GM23338 (cell line): ENCODE results near the gene IKBKE. TPM values are rescaled to one million over a fixed set of nuclear protein-coding genes. Genes with fewer than 3 reads are reported as not detected.
A peak's percentile ranks its signal among the peaks of the same experiment; 100 is the strongest.

Experiments used
- ATAC-seq: fragments of 200-7000 bp; cut with Tn5 transposase; 3 replicates; pipeline ENCODE4 v1.9.1; 2020
- DNase-seq: peaks from one replicate; pipeline ENCODE4 v3.0.0-alpha.2; 2015; ENCODE audit warnings: low spot score
- H2AFZ ChIP-seq: fragments of 200-600 bp; sonication (generic); 2 replicates; pipeline ENCODE4 v1.8.0; 2016; ENCODE audit warnings: antibody characterized with exemption, mild to moderate bottlenecking, moderate library complexity
- H3F3A ChIP-seq: fragments of 200-600 bp; sonication (generic); replicated peaks from 2 replicates; pipeline ENCODE4 v1.8.0; 2017; ENCODE audit warnings: antibody characterized with exemption, mixed run types, low read depth
- H3K27ac ChIP-seq: fragments of 200-600 bp; sonication (generic); 2 replicates; pipeline ENCODE4 v1.6.1; 2016; ENCODE audit warnings: low read depth
- H3K27me3 ChIP-seq: fragments of 200-600 bp; sonication (generic); 2 replicates; pipeline ENCODE4 v1.8.0; 2016; ENCODE audit warnings: mild to moderate bottlenecking, mixed run types, moderate library complexity; ENCODE audit not compliant: insufficient read depth
- H3K36me3 ChIP-seq: fragments of 200-600 bp; sonication (generic); 2 replicates; pipeline ENCODE4 v1.8.0; 2016; ENCODE audit warnings: mild to moderate bottlenecking; ENCODE audit not compliant: insufficient read depth
- H3K4me1 ChIP-seq: fragments of 200-600 bp; sonication (generic); 2 replicates; pipeline ENCODE4 v1.8.0; 2016; ENCODE audit warnings: mild to moderate bottlenecking, moderate library complexity; ENCODE audit not compliant: insufficient read depth
- H3K4me2 ChIP-seq: fragments of 200-600 bp; sonication (generic); 2 replicates; pipeline ENCODE4 v1.7.1; 2017; ENCODE audit warnings: mixed run types
- H3K4me3 ChIP-seq: fragments of 200-600 bp; sonication (generic); 2 replicates; pipeline ENCODE4 v1.6.1; 2016; ENCODE audit warnings: mixed run types
- H3K79me2 ChIP-seq: fragments of 200-600 bp; sonication (generic); replicated peaks from 2 replicates; pipeline ENCODE4 v1.8.0; 2017; ENCODE audit warnings: mild to moderate bottlenecking; ENCODE audit not compliant: insufficient read depth
- H3K9me2 ChIP-seq: fragments of 200-600 bp; sonication (generic); 2 replicates; pipeline ENCODE4 v1.8.0; 2017; ENCODE audit not compliant: insufficient read depth
- H4K20me1 ChIP-seq: fragments of 200-600 bp; sonication (generic); replicated peaks from 2 replicates; pipeline ENCODE4 v1.8.0; 2017; ENCODE audit warnings: mild to moderate bottlenecking; ENCODE audit not compliant: insufficient read depth
- H3K27ac Mint-ChIP-seq: 2 replicates; pipeline ENCODE4 v1.8.0; 2020; ENCODE audit warnings: inconsistent platforms, mild to moderate bottlenecking, moderate library complexity, mixed read lengths
- H3K27me3 Mint-ChIP-seq: 3 replicates; pipeline ENCODE4 v1.8.0; 2022; ENCODE audit warnings: low read depth, mild to moderate bottlenecking, moderate library complexity, mixed read lengths, inconsistent platforms; ENCODE audit not compliant: insufficient read depth, poor library complexity
- H3K36me3 Mint-ChIP-seq: 3 replicates; pipeline ENCODE4 v1.8.0; 2021; ENCODE audit warnings: low read depth, mild to moderate bottlenecking, inconsistent platforms, moderate library complexity, mixed read lengths
- H3K4me1 Mint-ChIP-seq: 3 replicates; pipeline ENCODE4 v1.8.0; 2020; ENCODE audit warnings: mild to moderate bottlenecking, inconsistent platforms, mixed read lengths
- H3K4me3 Mint-ChIP-seq: 3 replicates; pipeline ENCODE4 v1.8.0; 2021; ENCODE audit warnings: moderate library complexity, mild to moderate bottlenecking, inconsistent platforms, mixed read lengths
- H3K9me3 Mint-ChIP-seq: 3 replicates; pipeline ENCODE4 v1.8.0; 2020; ENCODE audit warnings: moderate library complexity, mild to moderate bottlenecking, inconsistent platforms, mixed read lengths
- CREB1 ChIP-seq: fragments of 250-450 bp; sonication (Bioruptor Pico); IDR thresholded peaks from 2 replicates; pipeline ENCODE4 v1.5.0; 2020; ENCODE audit warnings: low read depth, mild to moderate bottlenecking, moderate library complexity
- EZH2 ChIP-seq: fragments of 200-600 bp; sonication (generic); IDR thresholded peaks from one replicate; pipeline ENCODE4 v1.8.0; 2017; ENCODE audit warnings: antibody characterized with exemption, mild to moderate bottlenecking, low read depth; ENCODE audit not compliant: unreplicated experiment
- EZH2phosphoT487 ChIP-seq: fragments of 200-600 bp; sonication (generic); IDR thresholded peaks from one replicate; pipeline ENCODE4 v1.8.1; 2018; ENCODE audit warnings: antibody characterized with exemption; ENCODE audit not compliant: unreplicated experiment
- JUNB ChIP-seq: IDR thresholded peaks from one replicate; pipeline ENCODE4 v1.6.1; 2016; ENCODE audit warnings: antibody characterized with exemption; ENCODE audit not compliant: unreplicated experiment
- NANOG ChIP-seq: IDR thresholded peaks from 2 replicates; pipeline ENCODE4 v1.6.1; 2016; ENCODE audit warnings: antibody characterized with exemption, borderline replicate concordance
- POLR2AphosphoS5 ChIP-seq: IDR thresholded peaks from 2 replicates; pipeline ENCODE4 v1.6.1; 2016; ENCODE audit warnings: antibody characterized with exemption, low read depth
- STAT1 ChIP-seq: IDR thresholded peaks from one replicate; pipeline ENCODE4 v1.6.1; 2016; ENCODE audit warnings: antibody characterized with exemption; ENCODE audit not compliant: unreplicated experiment
- ZNF114 ChIP-seq: fragments of 250-450 bp; sonication (Bioruptor Pico); IDR thresholded peaks from 2 replicates; pipeline ENCODE4 v1.5.0; 2020; ENCODE audit warnings: mild to moderate bottlenecking, moderate library complexity
- ZNF331 ChIP-seq: fragments of 250-450 bp; sonication (Bioruptor Pico); IDR thresholded peaks from 2 replicates; pipeline ENCODE4 v1.5.0; 2020; ENCODE audit warnings: low read depth, mild to moderate bottlenecking, moderate library complexity
- polyA plus RNA-seq: library from polyadenylated mRNA; unstranded; fragments of >200 nt; fragmentation: Nextera tagmentation; extraction: Ambion mirVana; gene quantifications from 2 replicates; pipeline ENCODE4 v1.2.1, GENCODE V29; 2016
- total RNA-seq: library from RNA; depleted of rRNA; stranded (reverse); fragments of >200 nt; shearing (Covaris generic); gene quantifications from 2 replicates; pipeline ENCODE4 v1.2.3, GENCODE V29; 2014
- TF ChIP-seq, protein P1 (sequence below): fragments of 250-450 bp; sonication (Bioruptor Pico); IDR thresholded peaks from 2 replicates; pipeline ENCODE4 v1.5.0; 2020; ENCODE audit warnings: mild to moderate bottlenecking, moderate library complexity
- TF ChIP-seq, protein P2 (sequence below), 2 experiments: fragments of 200-600 bp in 1 of 2; sonication (generic) in 1 of 2; conservative IDR thresholded peaks; 2 replicates each; pipeline versions ENCODE4 v1.5.1 to v1.6.1; 2016 to 2017; ENCODE audit warnings: antibody characterized with exemption in 2 of 2, low read depth in 2 of 2, mild to moderate bottlenecking in 2 of 2, moderate library complexity in 1 of 2
- TF ChIP-seq, protein P3 (sequence below): IDR thresholded peaks from one replicate; pipeline ENCODE4 v1.6.1; 2018; ENCODE audit warnings: antibody characterized with exemption; ENCODE audit not compliant: unreplicated experiment

The IKBKE gene
- total and polyA plus RNA-seq, 2 experiments from 2014 or later = 4.8 to 11.1 TPM

DNA sequence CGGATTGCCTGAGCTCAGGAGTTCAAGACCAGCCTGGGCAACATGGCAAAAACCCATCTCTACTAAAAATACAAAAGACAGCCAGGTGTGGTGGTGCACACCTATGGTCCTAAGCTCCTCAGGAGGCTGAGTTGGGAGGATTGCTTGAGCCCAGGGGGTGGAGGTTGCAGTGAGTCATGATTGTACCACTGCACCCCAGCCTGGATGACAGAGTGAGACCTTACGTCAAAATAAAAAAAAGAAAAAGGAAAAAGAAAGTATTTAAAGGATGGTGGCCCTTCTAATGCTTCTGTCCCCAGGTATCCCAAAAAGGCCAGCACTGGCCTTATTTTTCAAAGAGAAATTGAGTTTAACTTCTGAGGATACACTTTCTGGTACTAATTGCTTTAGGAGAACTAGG is 1.7 kb downstream of the IKBKE start (continued):
- TF ChIP-seq, protein P1, sequence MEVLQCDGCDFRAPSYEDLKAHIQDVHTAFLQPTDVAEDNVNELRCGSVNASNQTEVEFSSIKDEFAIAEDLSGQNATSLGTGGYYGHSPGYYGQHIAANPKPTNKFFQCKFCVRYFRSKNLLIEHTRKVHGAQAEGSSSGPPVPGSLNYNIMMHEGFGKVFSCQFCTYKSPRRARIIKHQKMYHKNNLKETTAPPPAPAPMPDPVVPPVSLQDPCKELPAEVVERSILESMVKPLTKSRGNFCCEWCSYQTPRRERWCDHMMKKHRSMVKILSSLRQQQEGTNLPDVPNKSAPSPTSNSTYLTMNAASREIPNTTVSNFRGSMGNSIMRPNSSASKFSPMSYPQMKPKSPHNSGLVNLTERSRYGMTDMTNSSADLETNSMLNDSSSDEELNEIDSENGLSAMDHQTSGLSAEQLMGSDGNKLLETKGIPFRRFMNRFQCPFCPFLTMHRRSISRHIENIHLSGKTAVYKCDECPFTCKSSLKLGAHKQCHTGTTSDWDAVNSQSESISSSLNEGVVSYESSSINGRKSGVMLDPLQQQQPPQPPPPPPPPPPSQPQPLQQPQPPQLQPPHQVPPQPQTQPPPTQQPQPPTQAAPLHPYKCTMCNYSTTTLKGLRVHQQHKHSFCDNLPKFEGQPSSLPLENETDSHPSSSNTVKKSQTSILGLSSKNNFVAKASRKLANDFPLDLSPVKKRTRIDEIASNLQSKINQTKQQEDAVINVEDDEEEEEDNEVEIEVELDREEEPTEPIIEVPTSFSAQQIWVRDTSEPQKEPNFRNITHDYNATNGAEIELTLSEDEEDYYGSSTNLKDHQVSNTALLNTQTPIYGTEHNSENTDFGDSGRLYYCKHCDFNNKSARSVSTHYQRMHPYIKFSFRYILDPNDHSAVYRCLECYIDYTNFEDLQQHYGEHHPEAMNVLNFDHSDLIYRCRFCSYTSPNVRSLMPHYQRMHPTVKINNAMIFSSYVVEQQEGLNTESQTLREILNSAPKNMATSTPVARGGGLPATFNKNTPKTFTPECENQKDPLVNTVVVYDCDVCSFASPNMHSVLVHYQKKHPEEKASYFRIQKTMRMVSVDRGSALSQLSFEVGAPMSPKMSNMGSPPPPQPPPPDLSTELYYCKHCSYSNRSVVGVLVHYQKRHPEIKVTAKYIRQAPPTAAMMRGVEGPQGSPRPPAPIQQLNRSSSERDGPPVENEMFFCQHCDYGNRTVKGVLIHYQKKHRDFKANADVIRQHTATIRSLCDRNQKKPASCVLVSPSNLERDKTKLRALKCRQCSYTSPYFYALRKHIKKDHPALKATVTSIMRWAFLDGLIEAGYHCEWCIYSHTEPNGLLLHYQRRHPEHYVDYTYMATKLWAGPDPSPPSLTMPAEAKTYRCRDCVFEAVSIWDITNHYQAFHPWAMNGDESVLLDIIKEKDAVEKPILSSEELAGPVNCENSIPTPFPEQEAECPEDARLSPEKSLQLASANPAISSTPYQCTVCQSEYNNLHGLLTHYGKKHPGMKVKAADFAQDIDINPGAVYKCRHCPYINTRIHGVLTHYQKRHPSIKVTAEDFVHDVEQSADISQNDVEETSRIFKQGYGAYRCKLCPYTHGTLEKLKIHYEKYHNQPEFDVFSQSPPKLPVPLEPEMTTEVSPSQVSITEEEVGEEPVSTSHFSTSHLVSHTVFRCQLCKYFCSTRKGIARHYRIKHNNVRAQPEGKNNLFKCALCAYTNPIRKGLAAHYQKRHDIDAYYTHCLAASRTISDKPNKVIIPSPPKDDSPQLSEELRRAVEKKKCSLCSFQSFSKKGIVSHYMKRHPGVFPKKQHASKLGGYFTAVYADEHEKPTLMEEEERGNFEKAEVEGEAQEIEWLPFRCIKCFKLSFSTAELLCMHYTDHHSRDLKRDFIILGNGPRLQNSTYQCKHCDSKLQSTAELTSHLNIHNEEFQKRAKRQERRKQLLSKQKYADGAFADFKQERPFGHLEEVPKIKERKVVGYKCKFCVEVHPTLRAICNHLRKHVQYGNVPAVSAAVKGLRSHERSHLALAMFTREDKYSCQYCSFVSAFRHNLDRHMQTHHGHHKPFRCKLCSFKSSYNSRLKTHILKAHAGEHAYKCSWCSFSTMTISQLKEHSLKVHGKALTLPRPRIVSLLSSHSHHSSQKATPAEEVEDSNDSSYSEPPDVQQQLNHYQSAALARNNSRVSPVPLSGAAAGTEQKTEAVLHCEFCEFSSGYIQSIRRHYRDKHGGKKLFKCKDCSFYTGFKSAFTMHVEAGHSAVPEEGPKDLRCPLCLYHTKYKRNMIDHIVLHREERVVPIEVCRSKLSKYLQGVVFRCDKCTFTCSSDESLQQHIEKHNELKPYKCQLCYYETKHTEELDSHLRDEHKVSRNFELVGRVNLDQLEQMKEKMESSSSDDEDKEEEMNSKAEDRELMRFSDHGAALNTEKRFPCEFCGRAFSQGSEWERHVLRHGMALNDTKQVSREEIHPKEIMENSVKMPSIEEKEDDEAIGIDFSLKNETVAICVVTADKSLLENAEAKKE (CRISPR knock-in tag) = no peak
- no peak for TF ChIP-seq EZH2
- TF ChIP-seq ZNF114 (CRISPR knock-in tag) = no peak
- no peak for TF ChIP-seq CREB1 (CRISPR knock-in tag)

DNA sequence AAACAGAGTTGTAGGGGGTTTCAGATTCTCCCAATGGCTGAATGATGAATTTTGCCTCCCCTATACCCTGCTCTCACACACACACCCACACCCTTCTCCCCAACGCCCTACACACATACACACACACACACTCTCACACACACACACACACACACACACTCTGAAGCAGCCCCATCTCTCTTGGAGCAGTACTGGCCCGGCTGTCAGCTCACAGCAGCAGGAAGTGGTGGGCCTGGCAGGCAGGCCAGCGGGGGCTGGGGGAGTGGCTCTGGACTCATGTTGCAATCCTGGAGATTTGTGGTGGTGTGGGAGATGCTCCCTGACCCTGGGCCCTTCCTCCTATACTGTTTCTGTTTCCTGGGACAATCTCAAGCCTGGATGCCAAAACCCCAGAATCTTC is 2.2 kb downstream of the IKBKE start:
- H3K27ac ChIP-seq = no peak overlapping the region
- ATAC-seq (peak; percentile 13), DNase-seq (peak; percentile 51)
- no peaks in the 10 kb centered on the region for H3F3A ChIP-seq
- H3K27me3 ChIP-seq = no peaks in the 10 kb centered on the region
- H3K4me2 ChIP-seq = peak overlapping the region; percentile 92
- H3K4me3 Mint-ChIP-seq = peak overlapping the region; percentile 45
- no peaks in the 10 kb centered on the region for H3K36me3 ChIP-seq
- no peak overlapping the region for H2AFZ ChIP-seq
- H3K4me1 Mint-ChIP-seq = peaks cover 51% of the 10 kb centered on the region
- H4K20me1 ChIP-seq = no peaks in the 10 kb centered on the region
- peaks cover 40% of the 10 kb centered on the region for H3K4me1 ChIP-seq
- peaks cover 16% of the 10 kb centered on the region for H3K27me3 Mint-ChIP-seq
- H3K27ac Mint-ChIP-seq = peak overlapping the region; percentile 11
- no peaks in the 10 kb centered on the region for H3K9me2 ChIP-seq
- peaks cover 31% of the 10 kb centered on the region for H3K36me3 Mint-ChIP-seq
- no peak for TF ChIP-seq ZNF331
- no peak for TF ChIP-seq ZNF114 (CRISPR knock-in tag)
- TF ChIP-seq, protein P2, sequence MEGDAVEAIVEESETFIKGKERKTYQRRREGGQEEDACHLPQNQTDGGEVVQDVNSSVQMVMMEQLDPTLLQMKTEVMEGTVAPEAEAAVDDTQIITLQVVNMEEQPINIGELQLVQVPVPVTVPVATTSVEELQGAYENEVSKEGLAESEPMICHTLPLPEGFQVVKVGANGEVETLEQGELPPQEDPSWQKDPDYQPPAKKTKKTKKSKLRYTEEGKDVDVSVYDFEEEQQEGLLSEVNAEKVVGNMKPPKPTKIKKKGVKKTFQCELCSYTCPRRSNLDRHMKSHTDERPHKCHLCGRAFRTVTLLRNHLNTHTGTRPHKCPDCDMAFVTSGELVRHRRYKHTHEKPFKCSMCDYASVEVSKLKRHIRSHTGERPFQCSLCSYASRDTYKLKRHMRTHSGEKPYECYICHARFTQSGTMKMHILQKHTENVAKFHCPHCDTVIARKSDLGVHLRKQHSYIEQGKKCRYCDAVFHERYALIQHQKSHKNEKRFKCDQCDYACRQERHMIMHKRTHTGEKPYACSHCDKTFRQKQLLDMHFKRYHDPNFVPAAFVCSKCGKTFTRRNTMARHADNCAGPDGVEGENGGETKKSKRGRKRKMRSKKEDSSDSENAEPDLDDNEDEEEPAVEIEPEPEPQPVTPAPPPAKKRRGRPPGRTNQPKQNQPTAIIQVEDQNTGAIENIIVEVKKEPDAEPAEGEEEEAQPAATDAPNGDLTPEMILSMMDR (conservative IDR thresholded peaks at IDR 0.05; ENCODE audit: low read depth in 2 of 2) = no peak
- no peak for TF ChIP-seq STAT1
- no peak for TF ChIP-seq NANOG
- TF ChIP-seq, protein P3, sequence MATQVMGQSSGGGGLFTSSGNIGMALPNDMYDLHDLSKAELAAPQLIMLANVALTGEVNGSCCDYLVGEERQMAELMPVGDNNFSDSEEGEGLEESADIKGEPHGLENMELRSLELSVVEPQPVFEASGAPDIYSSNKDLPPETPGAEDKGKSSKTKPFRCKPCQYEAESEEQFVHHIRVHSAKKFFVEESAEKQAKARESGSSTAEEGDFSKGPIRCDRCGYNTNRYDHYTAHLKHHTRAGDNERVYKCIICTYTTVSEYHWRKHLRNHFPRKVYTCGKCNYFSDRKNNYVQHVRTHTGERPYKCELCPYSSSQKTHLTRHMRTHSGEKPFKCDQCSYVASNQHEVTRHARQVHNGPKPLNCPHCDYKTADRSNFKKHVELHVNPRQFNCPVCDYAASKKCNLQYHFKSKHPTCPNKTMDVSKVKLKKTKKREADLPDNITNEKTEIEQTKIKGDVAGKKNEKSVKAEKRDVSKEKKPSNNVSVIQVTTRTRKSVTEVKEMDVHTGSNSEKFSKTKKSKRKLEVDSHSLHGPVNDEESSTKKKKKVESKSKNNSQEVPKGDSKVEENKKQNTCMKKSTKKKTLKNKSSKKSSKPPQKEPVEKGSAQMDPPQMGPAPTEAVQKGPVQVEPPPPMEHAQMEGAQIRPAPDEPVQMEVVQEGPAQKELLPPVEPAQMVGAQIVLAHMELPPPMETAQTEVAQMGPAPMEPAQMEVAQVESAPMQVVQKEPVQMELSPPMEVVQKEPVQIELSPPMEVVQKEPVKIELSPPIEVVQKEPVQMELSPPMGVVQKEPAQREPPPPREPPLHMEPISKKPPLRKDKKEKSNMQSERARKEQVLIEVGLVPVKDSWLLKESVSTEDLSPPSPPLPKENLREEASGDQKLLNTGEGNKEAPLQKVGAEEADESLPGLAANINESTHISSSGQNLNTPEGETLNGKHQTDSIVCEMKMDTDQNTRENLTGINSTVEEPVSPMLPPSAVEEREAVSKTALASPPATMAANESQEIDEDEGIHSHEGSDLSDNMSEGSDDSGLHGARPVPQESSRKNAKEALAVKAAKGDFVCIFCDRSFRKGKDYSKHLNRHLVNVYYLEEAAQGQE = no peak
- TF ChIP-seq POLR2AphosphoS5 = no peak
- no peak for TF ChIP-seq JUNB
- TF ChIP-seq EZH2phosphoT487 = no peak
- TF ChIP-seq CREB1 (CRISPR knock-in tag) = no peak
- no peaks in the 10 kb centered on the region; the same call in 2 of the 3 replicates for H3K9me3 Mint-ChIP-seq
- H3K4me3 ChIP-seq = 0 out of 2 replicates have a peak overlapping the region, but pooled peaks have one; percentile 17
- no peaks in the 10 kb centered on the region for H3K79me2 ChIP-seq
